ENCODE measurements around the gene SRSF9. TPM values are rescaled to one million over a fixed set of nuclear protein-coding genes. Genes with fewer than 3 reads are reported as not detected.
A peak's percentile ranks its signal among the peaks of the same experiment; 100 is the strongest.
"Not testable (repeated sequence)": the region's sequence is repeated elsewhere in the genome, so short reads cannot be mapped to it uniquely, and the experiment has no call there.

The SRSF9 gene
- 148 and 158 TPM in 2 replicates for total RNA-seq (2012; rRNA removed)

- H3K4me3 ChIP-seq (ENCODE audit: low read length) = peak within 1 kb of the TSS; percentile 75
- peak within 1 kb of the TSS; percentile 97 for H3K9ac ChIP-seq (ENCODE audit: low read depth, low read length)
- H3K27me3 ChIP-seq (ENCODE audit: control insufficient read depth, insufficient read depth, low read length) = no peaks in the 10 kb centered on the region
- peaks cover 18% of the 10 kb centered on the region for H3K4me1 ChIP-seq (ENCODE audit: control insufficient read depth, insufficient read depth, low read length)
- peak within 1 kb of the TSS; percentile 92 for H3K4me2 ChIP-seq (ENCODE audit: low read length)
- no peaks in the 10 kb centered on the region for H3K9me3 ChIP-seq (replicated peaks; ENCODE audit: low read length)
- H3K36me3 ChIP-seq (ENCODE audit: insufficient read depth, low read length) = peaks cover 28% of the 10 kb centered on the region
Observed at GRCh38 chr12:120469450-120470149, at the start of gene SRSF9. Gene SRSF9, minus strand, starts transcription at chr12:120469748. Its CDS starts 139 bp downstream, at chr12:120469609.

DNA sequence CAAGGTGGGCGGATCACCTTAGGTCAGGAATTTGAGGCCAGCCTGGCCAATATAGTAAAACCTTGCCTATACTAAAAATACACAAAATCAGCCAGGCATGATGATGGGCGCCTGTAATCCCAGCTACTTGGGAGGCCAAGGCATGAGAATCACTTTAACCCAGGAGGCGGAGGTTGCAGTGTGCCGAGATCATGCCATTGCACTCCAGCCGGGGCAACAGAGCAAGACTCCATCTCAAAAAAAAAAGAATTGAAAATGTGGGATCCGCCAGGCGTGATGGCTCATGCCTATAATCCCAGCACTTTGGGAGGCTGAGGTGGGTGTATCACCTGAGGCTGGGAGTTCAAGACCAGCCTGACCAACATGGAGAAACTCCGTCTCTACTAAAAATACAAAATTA is 49.8 kb upstream of the SRSF9 start:
- H3K4me2 ChIP-seq (ENCODE audit: low read length); H3K9ac ChIP-seq (ENCODE audit: low read depth, low read length); H3K4me3 ChIP-seq (ENCODE audit: low read length); H3K9me3 ChIP-seq (replicated peaks; ENCODE audit: low read length); H3K27me3 ChIP-seq (ENCODE audit: control insufficient read depth, insufficient read depth, low read length); H3K4me1 ChIP-seq (ENCODE audit: control insufficient read depth, insufficient read depth, low read length): not testable (repeated sequence)
- H3K36me3 ChIP-seq (ENCODE audit: insufficient read depth, low read length) = peaks cover 17% of the 10 kb centered on the region

GRCh38 chr12:120515496-120515895 is 45.9 kb upstream of the SRSF9 start:
- Histone ChIP-seq H3K4me3 (ENCODE audit: low read length) (no peak overlapping the region), H3K36me3 (ENCODE audit: insufficient read depth, low read length) (peaks cover 14% of the 10 kb centered on the region), H3K9me3 (replicated peaks; ENCODE audit: low read length) (no peaks in the 10 kb centered on the region), H3K9ac (ENCODE audit: low read depth, low read length) (no peak overlapping the region), H3K4me1 (ENCODE audit: control insufficient read depth, insufficient read depth, low read length) (no peaks in the 10 kb centered on the region), H3K27me3 (ENCODE audit: control insufficient read depth, insufficient read depth, low read length) (no peaks in the 10 kb centered on the region), H3K4me2 (ENCODE audit: low read length) (no peak overlapping the region)

- H3K4me3 ChIP-seq (ENCODE audit: low read length) = no peak overlapping the region
- no peaks in the 10 kb centered on the region for H3K4me1 ChIP-seq (ENCODE audit: control insufficient read depth, insufficient read depth, low read length)
- H3K36me3 ChIP-seq (ENCODE audit: insufficient read depth, low read length) = peaks cover 17% of the 10 kb centered on the region
- H3K9me3 ChIP-seq (replicated peaks; ENCODE audit: low read length) = no peaks in the 10 kb centered on the region
- no peak overlapping the region for H3K9ac ChIP-seq (ENCODE audit: low read depth, low read length)
- no peaks in the 10 kb centered on the region for H3K27me3 ChIP-seq (ENCODE audit: control insufficient read depth, insufficient read depth, low read length)
- no peak overlapping the region for H3K4me2 ChIP-seq (ENCODE audit: low read length)
Observed at GRCh38 chr12:120514002-120514401, 44.5 kb upstream of the SRSF9 start.

DNA sequence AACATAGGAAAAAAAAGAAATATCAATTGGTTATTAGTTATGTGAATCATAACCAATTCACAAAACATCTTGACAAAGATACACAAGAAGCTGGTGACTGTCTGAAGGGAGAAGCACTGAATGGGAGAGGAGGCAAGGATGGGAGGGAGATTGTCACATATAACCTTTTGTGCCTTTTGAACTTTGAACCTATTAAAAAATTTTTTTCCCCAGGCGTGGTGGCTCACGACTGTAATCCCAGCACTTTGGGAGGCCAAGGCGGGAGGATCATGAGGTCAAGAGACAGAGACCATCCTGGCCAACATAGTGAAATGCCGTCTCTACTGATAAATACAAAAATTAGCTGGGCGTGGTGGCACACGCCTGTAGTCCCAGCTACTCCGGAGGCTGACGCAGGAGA is 39.0 kb upstream of the SRSF9 start:
- no peak overlapping the region for H3K9ac ChIP-seq (ENCODE audit: low read depth, low read length)
- no peaks in the 10 kb centered on the region for H3K27me3 ChIP-seq (ENCODE audit: control insufficient read depth, insufficient read depth, low read length)
- H3K4me3 ChIP-seq (ENCODE audit: low read length) = no peak overlapping the region
- no peaks in the 10 kb centered on the region for H3K9me3 ChIP-seq (replicated peaks; ENCODE audit: low read length)
- H3K36me3 ChIP-seq (ENCODE audit: insufficient read depth, low read length) = peaks cover 17% of the 10 kb centered on the region
- no peaks in the 10 kb centered on the region for H3K4me1 ChIP-seq (ENCODE audit: control insufficient read depth, insufficient read depth, low read length)
- H3K4me2 ChIP-seq (ENCODE audit: low read length) = no peak overlapping the region

DNA sequence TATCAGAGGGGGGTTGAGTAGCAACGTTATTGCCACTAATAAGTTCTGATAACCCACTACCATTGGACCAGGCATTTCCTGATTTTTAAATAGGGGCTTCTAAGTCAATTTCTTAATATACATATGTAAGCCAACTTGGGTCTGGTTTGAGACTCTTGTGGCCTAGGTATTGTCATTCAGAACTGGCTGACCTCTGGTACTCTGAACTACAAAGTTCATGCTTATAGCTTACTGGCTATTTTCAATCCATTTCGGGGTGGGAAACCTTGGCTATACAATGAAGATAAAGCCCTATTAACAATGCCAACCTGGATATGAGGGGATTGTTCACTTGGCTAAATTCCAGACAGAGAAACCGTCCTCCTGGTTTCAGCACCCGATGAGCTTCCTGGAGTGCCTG is 35.0 kb upstream of the SRSF9 start:
- no peak overlapping the region for H3K4me3 ChIP-seq (ENCODE audit: low read length)
- no peak overlapping the region for H3K9ac ChIP-seq (ENCODE audit: low read depth, low read length)
- H3K9me3 ChIP-seq (replicated peaks; ENCODE audit: low read length) = no peaks in the 10 kb centered on the region
- H3K36me3 ChIP-seq (ENCODE audit: insufficient read depth, low read length) = peaks cover 18% of the 10 kb centered on the region
- H3K4me1 ChIP-seq (ENCODE audit: control insufficient read depth, insufficient read depth, low read length) = no peaks in the 10 kb centered on the region
- H3K27me3 ChIP-seq (ENCODE audit: control insufficient read depth, insufficient read depth, low read length) = no peaks in the 10 kb centered on the region
- H3K4me2 ChIP-seq (ENCODE audit: low read length) = no peak overlapping the region

DNA sequence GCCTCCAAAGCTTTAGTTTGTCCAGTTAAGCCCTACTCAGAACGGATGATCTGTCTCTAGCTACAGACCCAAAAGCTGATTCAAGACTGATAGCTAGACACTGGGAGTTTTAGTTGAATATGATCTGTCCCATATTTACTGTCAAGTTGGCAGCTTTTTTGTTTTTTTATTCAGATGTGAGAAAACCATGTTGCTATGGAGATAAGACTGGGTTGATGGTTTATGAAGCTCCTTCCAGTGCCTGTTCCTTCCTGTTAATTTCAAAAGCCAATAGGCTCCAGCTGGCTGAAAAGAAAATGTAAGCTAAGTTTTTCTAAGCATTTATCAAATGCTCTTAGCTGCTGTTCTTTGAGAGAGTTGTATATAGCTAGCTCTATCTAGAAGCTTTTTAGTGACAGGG is 31.0 kb upstream of the SRSF9 start:
- Histone ChIP-seq H3K4me1 (ENCODE audit: control insufficient read depth, insufficient read depth, low read length) (peaks cover 11% of the 10 kb centered on the region), H3K4me3 (ENCODE audit: low read length) (no peak overlapping the region), H3K4me2 (ENCODE audit: low read length) (no peak overlapping the region), H3K9me3 (replicated peaks; ENCODE audit: low read length) (no peaks in the 10 kb centered on the region), H3K36me3 (ENCODE audit: insufficient read depth, low read length) (peaks cover 27% of the 10 kb centered on the region), H3K27me3 (ENCODE audit: control insufficient read depth, insufficient read depth, low read length) (no peaks in the 10 kb centered on the region), H3K9ac (ENCODE audit: low read depth, low read length) (no peak overlapping the region)

DNA sequence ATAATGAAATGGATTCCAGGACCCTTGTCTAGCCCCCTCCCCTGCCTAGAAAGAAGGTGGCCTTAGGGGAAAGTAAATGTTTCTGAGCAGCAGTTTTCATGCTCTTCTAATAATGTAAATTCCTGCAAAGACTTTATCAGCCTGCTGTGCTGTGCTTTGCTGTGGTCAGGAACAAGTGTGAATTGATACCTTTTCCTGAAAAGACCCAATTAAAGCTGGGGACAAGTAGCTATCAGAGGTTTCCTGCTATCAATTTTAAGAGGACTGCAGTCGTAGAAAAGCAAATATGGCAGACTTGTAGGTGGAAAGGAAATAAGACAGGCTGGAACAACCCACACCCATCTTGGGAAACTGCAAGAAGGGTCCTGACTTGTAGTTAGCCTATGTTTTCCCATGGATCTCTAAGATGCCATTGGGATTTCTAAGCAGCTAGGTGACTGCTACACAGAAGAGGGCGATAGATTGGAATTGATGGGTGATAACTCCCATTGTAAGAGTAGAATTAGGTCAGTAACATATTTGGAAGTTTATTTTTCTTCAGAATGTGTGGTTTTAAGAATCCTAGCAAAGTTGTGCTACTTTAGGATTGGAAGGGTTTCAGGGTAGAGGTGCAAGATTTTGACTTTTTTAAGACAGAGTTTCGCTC is 29.4 kb upstream of the SRSF9 start:
- H3K9me3 ChIP-seq (replicated peaks; ENCODE audit: low read length) = no peaks in the 10 kb centered on the region
- no peak overlapping the region for H3K9ac ChIP-seq (ENCODE audit: low read depth, low read length)
- no peak overlapping the region for H3K4me3 ChIP-seq (ENCODE audit: low read length)
- H3K4me2 ChIP-seq (ENCODE audit: low read length) = peak overlapping the region; percentile 90
- no peaks in the 10 kb centered on the region for H3K27me3 ChIP-seq (ENCODE audit: control insufficient read depth, insufficient read depth, low read length)
- peaks cover 22% of the 10 kb centered on the region for H3K36me3 ChIP-seq (ENCODE audit: insufficient read depth, low read length)
- peaks cover 15% of the 10 kb centered on the region for H3K4me1 ChIP-seq (ENCODE audit: control insufficient read depth, insufficient read depth, low read length)

- peaks cover 13% of the 10 kb centered on the region for H3K36me3 ChIP-seq (ENCODE audit: insufficient read depth, low read length)
- H3K9me3 ChIP-seq (replicated peaks; ENCODE audit: low read length) = no peaks in the 10 kb centered on the region
- H3K27me3 ChIP-seq (ENCODE audit: control insufficient read depth, insufficient read depth, low read length) = no peaks in the 10 kb centered on the region
- peak overlapping the region; percentile 90 for H3K9ac ChIP-seq (ENCODE audit: low read depth, low read length)
- peak overlapping the region; percentile 90 for H3K4me2 ChIP-seq (ENCODE audit: low read length)
- H3K4me1 ChIP-seq (ENCODE audit: control insufficient read depth, insufficient read depth, low read length) = peaks cover 15% of the 10 kb centered on the region
- peak overlapping the region; percentile 97 for H3K4me3 ChIP-seq (ENCODE audit: low read length)
Observed at GRCh38 chr12:120497524-120498150, 28.1 kb upstream of the SRSF9 start.

- H3K27me3 ChIP-seq (ENCODE audit: control insufficient read depth, insufficient read depth, low read length) = no peaks in the 10 kb centered on the region
- peaks cover 16% of the 10 kb centered on the region for H3K36me3 ChIP-seq (ENCODE audit: insufficient read depth, low read length)
- H3K9me3 ChIP-seq (replicated peaks; ENCODE audit: low read length) = no peaks in the 10 kb centered on the region
- H3K4me1 ChIP-seq (ENCODE audit: control insufficient read depth, insufficient read depth, low read length) = peaks cover 15% of the 10 kb centered on the region
- H3K9ac ChIP-seq (ENCODE audit: low read depth, low read length) = peak overlapping the region; percentile 90
- peak overlapping the region; percentile 90 for H3K4me2 ChIP-seq (ENCODE audit: low read length)
- H3K4me3 ChIP-seq (ENCODE audit: low read length) = peak overlapping the region; percentile 97
Observed at GRCh38 chr12:120496413-120497340, 27.1 kb upstream of the SRSF9 start.

All from skeletal muscle satellite cell (primary cell).